ENCODE results near the gene PTPN5.

DNA sequence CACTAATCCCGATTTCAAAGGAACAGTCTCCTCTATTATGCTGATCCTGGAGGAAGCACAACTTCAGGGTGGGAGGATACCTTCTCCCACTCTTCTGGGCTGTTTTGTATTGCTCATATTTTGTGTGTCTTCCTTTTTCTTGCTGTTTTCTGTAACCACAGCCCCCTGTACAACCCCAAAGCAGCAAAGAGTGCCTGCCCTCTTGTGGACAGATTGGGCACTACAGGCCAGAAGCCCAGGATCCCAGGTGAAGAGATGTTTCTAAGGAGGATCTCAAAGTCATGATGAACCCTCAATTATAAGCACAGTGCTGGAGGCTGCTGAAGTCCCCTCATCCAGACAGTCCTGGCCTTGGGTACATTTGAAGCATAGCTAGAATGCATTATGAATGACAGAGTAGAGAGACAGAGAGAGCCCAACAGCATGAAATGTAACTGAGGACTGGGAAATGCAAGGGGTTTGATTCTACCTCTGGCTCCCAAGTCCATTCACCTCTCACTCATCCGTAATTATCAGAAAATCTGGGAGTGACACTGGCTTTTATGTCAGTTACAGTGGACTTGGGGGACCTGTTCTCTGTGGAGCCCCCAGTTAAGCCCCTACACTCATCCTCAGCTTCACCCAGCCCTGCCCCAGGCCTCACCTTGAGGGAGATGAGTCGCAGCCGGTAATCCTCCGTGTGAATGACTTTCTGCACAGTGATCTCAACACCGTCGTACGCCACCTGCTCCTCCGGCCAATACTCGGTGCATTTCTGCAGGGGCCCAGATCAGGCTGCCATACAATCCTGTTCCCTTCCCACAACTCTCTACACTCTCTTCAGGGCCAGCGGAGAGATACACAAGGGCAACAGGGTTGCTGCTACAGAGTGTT is 59.4 kb downstream of the PTPN5 start:
- TF ChIP-seq, protein P1, sequence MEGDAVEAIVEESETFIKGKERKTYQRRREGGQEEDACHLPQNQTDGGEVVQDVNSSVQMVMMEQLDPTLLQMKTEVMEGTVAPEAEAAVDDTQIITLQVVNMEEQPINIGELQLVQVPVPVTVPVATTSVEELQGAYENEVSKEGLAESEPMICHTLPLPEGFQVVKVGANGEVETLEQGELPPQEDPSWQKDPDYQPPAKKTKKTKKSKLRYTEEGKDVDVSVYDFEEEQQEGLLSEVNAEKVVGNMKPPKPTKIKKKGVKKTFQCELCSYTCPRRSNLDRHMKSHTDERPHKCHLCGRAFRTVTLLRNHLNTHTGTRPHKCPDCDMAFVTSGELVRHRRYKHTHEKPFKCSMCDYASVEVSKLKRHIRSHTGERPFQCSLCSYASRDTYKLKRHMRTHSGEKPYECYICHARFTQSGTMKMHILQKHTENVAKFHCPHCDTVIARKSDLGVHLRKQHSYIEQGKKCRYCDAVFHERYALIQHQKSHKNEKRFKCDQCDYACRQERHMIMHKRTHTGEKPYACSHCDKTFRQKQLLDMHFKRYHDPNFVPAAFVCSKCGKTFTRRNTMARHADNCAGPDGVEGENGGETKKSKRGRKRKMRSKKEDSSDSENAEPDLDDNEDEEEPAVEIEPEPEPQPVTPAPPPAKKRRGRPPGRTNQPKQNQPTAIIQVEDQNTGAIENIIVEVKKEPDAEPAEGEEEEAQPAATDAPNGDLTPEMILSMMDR (IDR thresholded peaks at IDR 0.05): peak; percentile 77 to 98 (median 83)
- TF ChIP-seq POLR2A (IDR thresholded peaks at IDR 0.05): no peak
